HG02798 (cell line): ENCODE measurements around the gene SNX9.
"Not testable (repeated sequence)": the region's sequence is repeated elsewhere in the genome, so short reads cannot be mapped to it uniquely, and the experiment has no call there.

Experiments used
- ATAC-seq: cut with Tn5 transposase; IDR thresholded peaks from one replicate; pipeline ENCODE4 v1.9.1; 2021; ENCODE audit warnings: mild to moderate bottlenecking; ENCODE audit not compliant: unreplicated experiment, poor library complexity

Gene SNX9

DNA sequence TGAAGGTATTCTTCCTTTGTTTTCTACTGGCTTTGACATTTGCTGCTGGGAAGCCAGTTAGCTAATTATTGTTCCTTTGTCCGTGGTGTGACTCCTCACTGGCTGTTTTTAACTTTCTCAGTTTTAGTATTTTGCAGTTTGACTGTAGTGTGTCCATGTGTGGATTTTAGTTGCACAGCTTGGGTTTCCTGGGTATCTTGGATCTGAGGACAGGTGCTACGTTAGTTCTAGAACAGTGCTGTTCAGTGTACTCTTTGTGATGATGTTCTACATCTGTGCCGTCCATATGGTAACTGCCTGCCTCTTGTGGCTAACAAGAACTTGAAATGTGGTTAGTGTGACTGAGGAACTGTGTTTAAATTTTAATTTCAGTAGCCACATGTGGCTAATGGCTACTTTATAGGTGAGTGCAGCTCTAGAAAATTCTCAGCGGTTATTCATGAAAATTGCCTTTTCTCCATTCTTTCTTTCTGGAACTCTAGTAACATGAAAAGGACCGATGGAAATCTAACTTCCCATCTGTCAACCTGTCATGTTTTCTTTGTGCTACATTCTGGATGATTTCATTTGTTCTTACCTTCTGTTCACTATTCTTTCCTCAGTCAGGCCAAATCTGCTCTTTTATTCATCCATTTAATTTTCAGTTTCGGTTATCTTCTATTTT is 7.4 kb downstream of the SNX9 start:
- peak; percentile 98 for ATAC-seq

DNA sequence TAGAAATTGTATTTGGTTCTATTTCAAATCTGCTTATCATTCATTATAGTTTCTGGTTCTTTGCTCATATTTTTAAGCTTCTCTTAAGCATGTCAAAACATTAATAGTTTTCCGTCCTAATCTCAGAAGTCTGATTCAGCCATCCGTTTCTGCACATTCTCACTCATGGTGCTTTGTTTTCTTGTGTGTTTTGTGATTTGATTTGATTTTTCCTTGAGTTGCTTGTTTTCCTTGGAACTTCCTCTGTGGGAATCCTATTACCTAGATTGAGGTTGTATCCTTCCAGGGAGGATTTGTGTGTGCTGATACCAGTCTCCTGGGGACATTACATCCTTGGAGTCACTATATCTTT is 7.9 kb downstream of the SNX9 start:
- ATAC-seq, result no peak

DNA sequence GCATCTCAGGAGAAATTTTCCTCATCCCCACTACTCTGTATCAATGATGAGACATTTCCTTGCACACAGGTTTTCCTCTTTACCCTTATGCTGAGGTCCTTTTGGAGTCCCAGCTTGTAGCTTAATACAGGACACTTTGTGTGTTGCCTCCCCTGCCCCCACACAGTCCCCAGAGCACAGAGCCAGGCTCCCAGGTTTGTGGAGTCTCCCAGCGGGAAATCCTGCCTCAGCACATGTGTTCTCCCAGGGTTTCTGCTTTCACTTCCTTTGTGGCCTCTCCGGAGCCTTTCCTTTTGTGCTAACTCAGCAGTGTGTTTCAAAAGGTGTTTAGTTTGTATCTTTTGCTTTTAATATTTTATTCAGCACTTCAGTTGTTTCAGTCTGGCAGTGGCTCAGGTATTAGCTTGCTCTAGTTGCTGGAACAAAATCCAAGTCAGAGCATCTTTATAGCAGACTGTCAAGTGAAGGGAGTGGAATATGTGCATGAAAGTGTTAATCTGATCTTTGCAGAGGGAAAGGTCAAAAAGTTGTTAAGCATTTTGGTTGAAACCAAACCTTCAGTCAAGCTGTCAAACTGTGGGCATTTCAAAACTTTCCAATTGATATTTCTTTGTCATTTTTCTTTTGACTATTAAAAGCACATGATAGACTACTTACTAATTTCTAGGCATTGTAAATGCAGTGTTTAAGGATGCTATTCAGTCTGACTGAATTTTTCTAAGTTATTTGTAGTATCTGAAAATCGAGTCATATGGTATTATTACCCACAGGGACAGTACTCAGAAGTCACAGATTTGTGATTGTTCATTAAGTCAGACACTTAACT is 8.6 kb downstream of the SNX9 start:
- ATAC-seq, result no peak

DNA sequence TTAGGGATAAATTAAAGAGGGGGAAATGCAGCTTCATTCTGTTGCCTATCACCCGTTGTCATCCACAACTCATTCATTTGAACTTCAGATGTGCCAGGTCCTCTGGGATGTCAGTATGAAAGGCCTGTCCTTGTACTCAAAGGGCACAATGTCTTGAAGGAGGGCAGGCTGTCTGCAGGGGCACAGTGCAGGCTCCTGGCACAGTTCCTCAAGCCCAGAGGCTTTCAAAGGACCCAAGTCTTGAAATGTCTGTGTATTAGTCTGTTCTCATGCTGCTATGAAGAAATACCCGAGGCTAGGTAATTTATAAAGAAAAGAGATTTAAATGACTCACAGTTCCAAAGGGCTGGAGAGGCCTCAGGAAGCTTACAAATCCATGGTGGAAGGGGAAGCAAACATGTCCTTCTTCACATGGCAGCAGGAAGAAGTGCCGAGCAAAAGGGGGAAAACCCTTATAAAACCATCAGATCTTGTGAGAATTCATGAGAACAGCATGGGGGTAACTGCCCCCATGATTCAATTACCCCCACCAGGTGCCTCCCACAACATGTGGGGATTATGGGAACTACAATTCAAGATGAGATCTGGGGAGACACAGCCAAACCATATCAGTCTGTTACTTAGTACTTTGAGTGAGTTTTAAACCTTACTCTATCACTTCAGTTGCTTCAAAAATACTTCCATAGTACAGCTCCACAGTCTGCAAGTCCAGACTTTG is 9.4 kb downstream of the SNX9 start:
- no peak for ATAC-seq

DNA sequence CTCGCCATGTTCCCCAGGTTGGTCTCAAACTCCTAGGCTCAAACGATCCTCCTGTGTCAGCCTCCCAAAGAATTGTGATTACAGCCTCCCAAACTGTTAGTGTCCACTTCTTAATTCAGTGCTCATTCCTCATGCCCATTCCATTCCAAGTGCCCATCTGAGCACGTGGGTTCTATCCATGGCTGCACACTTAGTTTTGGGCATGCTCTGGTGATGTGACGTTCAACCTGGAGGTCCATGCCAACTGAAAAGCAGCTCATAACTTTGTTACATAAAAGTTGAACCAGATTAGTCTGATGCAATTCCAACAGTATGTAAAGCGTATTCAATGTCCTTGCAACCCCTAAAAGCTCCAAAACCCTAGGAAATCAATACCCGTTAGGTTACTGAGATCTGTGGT is 11.5 kb downstream of the SNX9 start:
- no peak for ATAC-seq

DNA sequence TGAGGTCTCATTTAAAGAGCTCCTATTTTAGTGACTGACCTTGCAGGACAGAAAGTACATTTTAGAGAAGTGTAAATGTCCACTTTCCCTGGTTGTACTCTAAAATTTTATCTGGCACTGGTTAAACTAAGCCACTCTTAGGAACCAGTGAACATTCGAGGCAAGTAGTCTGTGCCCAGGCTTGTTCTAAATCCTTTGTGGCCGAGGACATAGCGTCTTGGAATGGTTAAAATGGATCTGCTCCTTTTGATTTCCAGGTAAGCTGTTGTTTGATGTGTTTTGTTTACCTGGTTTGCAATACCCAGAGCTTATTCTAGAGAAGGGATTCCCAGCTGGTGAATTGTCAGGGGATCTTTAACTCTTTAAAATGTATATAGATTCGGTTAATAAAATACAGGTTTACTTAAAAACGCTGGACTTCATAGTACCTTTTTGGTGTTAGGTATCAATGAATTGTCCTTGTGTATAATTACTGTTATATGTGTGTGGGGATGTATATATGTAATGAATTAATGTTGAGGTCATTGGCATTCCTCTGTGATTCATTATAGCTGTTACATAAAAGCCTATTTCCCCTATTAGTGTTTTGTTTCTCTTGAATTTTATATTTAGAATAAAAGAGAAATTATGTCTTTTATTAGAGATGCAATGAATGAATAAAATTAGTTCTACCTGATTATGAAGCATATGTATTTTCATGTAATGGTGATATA is 15.8 kb downstream of the SNX9 start:
- no peak for ATAC-seq

DNA sequence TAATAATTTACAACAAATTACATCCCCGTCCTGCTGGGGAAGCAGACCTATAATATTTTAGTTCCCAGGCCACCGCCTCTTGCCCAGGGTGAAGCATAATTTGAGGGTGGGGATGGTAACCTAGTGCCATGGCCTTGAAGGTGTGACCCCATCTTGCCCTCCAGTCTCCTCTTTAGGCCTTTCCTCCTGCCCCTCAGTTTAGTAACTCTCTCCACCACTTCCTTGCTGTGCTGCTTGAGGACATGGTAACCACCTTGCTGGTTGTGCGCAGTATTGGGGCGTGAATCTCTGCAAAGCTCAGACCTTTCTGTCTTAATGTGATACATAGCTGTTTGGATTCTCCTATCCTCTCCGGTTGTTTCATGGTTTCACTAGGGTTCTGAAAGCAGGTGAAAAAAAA is 16.6 kb downstream of the SNX9 start:
- no peak for ATAC-seq

DNA sequence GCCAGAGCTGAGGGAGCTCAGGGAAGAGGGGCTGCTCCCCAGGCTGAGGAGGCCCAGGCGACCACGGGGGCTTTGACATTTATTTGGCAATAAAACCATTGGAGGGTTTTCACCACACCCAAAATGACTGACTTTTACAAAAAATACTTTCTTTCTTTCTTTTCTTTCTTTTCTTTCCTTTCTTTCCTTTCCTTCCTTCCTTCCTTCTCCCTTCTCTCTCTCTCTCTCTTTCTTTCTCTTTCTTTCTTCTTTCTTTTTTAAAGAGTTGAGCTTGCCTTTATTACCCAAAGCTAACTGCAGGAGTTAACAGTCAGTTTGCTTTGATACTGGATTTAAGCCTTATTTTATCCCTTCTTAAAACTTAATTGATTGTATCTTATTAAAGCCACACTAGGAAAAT is 17.2 kb downstream of the SNX9 start:
- no peak for ATAC-seq

DNA sequence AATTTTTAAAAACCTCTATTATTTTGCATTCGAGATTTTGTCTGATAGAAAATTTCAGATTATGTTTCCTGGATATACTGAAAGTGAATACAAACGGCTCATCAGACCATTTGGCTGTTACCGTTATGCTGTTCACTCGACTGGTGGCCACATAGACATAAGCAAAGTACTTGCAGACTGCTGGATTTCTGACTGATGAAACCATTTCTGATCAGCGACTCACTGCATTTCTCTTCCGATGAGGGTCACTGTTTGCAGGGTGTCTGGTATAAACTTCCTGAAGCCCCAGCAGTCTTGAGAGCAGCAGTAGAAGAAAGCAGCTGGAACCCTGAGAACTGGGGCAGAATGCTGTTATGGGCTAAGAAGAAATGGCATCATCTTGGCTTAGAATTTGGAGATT is 17.7 kb downstream of the SNX9 start:
- ATAC-seq, result no peak

DNA sequence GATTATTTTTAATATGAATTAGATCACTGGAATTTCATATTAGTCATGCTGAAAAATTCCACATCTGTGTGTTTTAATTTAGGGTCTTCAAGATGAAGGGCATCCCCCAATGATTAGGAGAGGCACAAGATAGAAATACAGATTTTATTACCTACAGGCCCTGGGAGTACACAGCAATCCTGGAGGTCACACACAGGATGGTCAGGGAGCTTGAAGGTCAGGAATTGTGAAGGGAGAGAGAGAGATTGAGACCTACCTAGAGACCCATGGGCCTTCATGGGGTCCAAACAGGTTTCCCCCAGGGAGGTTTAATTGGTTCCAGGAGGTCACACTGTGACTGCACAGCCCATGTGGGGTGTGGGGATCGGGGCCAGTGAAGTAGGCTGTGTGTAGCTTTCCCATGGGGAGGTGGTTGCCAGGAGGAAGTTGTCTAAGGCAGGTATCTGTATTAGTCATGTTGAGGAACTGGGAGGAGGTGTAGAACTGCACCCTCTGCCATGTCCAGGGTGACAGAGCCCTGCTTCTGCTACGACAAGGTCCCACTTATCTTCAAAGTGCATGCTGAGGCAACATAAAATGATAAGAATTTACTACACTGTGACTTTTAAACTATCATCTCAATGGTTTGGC is 18.3 kb downstream of the SNX9 start:
- peak; percentile 84 for ATAC-seq

DNA sequence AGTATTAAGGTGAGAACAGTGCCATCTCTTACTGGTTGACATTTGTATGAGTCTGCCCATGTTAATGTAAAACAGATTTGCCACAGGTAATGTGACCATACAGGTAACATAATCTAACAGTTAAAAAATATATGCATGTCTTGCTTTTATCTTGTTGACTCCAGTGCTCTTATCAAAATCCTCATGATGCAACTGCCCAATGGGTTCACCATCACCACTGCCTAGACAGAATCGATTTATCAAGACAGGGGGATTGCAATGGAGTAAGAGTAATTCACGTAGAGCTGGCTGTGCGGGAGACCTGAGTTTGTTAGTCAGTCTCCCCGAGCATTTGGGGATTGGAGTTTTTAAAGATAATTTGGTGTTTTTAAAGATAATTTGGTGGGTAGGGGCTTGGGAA is 19.2 kb downstream of the SNX9 start:
- no peak for ATAC-seq

DNA sequence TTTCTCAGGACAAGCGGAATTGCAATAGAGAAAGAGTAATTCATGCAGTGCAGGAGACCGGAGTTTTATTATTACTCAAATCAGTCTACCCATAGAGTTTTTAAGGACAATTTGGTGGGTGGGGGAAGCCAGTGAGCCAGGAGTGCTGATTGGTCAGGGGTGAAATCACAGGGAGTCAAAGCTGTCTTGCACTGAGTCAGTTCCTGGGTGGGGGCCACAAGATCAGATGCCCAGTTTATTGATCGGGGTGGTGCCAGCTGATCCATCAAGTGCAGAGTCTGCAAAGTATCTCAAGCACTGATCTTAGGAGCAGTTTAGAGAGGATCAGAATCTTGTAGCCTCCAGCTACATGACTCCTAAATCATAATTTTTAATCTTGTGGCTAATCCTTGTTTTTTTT is 21.1 kb downstream of the SNX9 start:
- ATAC-seq, result not testable (repeated sequence)

DNA sequence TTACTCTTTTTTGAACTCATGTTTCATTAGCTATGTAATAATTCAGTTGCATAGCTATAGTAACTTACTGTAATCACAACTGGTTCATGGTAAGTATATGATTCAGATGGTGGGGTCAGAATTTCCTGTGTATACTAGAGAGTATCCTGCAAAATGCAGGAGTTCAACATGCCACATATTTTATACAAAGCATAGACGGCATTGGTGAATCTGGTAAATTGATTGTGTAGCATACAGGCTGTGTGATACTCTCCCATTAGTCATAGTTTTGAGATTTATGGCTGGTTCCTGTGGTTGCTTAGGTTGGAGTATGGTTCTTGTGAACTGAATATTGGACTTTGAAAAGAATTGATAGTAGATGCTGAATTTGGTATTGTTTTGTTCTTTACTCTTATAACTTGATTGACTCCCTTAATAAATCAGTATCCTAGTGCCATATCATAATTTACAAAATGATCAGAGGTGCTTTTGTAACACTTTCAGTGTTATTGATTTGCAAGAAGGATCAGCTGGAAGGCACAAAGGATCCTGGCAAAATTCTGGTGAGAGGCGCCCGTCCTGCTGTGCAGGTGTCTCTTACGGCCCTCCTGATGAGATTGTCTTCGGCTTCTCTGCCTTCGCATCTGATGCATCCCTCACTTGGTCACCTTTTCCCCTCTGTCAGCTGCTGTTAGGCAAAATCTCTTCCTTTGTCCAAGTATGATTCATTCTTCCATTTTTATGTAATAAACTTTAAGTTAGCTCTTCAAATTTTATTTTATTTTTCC is 22.6 kb downstream of the SNX9 start:
- ATAC-seq, result no peak

DNA sequence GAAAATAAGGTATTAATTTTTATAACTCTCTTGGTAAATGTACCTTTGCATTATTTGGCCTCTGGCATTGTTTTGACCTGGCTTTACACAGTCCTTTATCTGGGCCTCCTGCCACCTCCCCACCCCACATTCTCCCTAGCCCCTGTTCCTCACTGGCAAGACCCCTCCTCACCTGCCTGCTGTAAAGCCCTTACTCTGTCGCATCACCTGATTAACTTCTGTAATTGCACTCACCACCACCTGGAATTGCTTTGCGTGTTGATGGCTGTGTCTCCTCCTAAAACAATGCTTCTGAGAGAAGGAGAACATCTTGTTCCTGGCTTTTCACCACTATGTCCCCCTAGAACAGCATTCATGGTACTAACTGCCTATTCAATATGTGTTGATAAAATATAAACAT is 24.8 kb downstream of the SNX9 start:
- ATAC-seq, result no peak

DNA sequence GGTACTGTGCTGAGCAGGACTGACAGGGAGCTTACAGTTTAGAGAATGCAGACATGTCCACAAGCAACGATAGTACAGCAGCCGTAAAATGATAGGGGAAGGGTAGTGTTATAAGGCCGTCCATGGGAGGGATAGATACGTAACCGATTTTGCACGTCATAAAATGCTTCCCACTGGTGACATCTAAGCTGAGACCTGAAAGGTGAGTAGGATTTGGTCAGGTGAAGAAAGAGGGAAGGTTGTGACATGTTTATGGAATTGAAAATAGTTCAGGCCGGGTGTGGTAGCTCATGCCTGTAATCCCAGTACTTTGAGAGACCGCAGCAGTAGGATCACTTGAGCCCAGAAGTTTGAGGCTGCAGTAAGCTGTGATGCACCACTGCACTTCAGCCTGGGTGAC is 25.6 kb downstream of the SNX9 start:
- no peak for ATAC-seq

DNA sequence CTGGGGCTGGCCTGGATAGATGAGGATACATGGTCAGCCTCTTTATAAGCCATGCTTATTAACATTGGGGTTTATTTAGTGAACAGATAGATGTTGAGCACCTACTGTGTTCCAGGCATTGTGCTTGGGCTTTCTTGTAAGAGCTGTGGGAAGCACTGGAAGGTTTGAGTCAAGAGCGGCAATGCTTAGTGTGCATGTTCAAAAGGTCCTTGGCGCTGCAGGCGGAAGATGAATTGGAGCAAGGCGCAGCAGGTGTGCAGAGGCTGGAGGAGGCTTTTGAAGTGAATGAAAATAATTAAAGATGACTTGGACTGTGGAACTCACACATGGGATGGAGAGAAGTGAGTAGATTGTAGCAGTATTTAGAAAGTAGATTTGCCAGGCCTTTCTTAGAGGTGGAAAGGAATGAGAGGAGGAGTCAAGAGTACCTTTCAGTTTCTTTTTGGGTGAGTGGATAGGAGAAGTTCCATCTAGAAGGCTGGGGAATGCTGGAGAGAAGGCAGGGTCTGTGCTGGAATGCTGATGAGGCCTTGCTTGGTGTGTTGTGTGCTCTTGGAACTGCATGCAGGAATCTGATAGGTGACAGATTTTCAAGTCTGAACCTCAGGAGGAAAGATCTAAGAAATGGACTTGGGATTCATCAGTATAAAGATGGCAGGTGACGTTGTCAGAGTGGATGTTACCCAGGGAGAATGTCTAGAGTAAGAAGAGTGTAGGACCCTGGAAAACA is 26.4 kb downstream of the SNX9 start:
- no peak for ATAC-seq

DNA sequence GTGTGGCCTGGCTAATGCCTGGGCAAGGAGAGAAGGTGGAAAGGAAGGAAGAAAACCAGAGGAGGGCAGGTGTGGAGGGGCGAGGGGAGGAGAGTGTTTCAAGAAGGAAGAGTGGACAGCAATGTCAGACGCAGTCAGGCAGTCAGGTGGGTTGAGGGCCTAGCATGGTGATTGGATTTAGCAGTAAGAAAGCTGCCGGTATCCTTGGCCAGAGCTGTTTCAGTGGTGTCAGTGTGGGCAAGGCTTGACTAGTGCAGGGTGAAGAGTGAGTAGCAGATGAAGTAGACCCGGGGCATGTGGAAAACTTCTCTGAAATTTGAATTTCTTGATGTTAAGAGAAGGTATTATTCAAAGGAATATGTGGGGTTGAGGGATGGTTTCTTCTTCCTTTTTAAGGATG is 27.0 kb downstream of the SNX9 start:
- ATAC-seq, result no peak

DNA sequence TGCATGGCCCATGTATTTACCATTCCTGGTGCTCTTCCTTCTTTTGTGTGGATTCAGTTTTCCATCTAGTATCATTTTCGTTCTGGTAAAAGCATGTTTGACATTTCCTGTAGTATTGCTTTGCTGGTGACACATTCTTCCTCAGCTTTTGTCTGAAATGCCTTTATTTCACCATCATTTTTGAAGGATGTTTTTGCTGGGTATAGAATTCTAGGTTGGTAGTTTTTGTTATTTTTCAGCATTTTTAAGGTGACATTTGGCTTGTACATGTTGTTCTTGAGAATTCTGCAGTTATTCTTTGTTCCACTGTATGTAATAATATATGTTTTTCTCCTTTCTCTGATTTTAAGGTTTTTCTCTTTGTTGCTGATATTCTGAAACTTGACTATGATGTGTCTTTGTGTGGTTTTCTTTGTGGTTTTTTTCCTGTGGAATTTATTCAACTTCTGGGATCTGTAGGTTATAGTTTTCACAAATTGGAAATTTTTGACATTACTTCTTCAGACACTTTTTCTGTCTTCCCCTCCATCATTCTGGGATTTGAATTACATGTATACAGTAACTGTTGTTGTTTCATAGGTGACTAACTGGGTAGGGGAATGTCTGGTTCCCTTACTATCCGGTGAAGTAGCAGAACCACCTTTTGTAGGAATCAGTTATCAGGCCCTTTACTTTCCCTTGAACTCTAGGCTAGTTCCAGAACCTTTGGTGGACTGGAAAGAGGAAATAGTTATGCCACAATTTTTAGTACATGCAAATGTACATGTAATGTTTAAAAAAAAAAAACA is 30.2 kb downstream of the SNX9 start:
- no peak for ATAC-seq
